GM21576 (cell line): ENCODE measurements around the gene DYNC1I2.
"Not testable (repeated sequence)": the region's sequence is repeated elsewhere in the genome, so short reads cannot be mapped to it uniquely, and the experiment has no call there.

Experiments
- ATAC-seq: cut with Tn5 transposase; IDR thresholded peaks from one replicate; pipeline ENCODE4 v1.9.1; 2021; ENCODE audit warnings: mild to moderate bottlenecking, moderate library complexity; ENCODE audit not compliant: unreplicated experiment

DYNC1I2 gene

GRCh38 chr2:171711351-171711750, 24.1 kb downstream of the DYNC1I2 start:
- ATAC-seq = no peak

GRCh38 chr2:171712051-171712450, 24.8 kb downstream of the DYNC1I2 start:
- ATAC-seq = no peak

GRCh38 chr2:171718720-171719119, 31.5 kb downstream of the DYNC1I2 start:
- ATAC-seq = peak; percentile 66

GRCh38 chr2:171719660-171720059, 32.4 kb downstream of the DYNC1I2 start:
- no peak for ATAC-seq

- no peak for ATAC-seq
Measured at GRCh38 chr2:171723716-171724683, 36.7 kb downstream of the DYNC1I2 start.

GRCh38 chr2:171726847-171727450, 39.7 kb downstream of the DYNC1I2 start:
- ATAC-seq = no peak

- ATAC-seq = no peak
Measured at GRCh38 chr2:171728989-171729951, 42.0 kb downstream of the DYNC1I2 start.

GRCh38 chr2:171729952-171730317, 42.7 kb downstream of the DYNC1I2 start:
- ATAC-seq = no peak

GRCh38 chr2:171735991-171736710, 48.9 kb downstream of the DYNC1I2 start:
- no peak for ATAC-seq

- no peak for ATAC-seq
Measured at GRCh38 chr2:171741189-171741588, 53.9 kb downstream of the DYNC1I2 start.

GRCh38 chr2:171742760-171743159, 55.5 kb downstream of the DYNC1I2 start:
- ATAC-seq = no peak

- no peak for ATAC-seq
Measured at GRCh38 chr2:171745141-171745540, 57.9 kb downstream of the DYNC1I2 start.

- no peak for ATAC-seq
Measured at GRCh38 chr2:171745806-171746205, 58.5 kb downstream of the DYNC1I2 start.

- ATAC-seq = no peak
Measured at GRCh38 chr2:171747371-171747770, 60.1 kb downstream of the DYNC1I2 start.

- no peak for ATAC-seq
Measured at GRCh38 chr2:171754254-171754939, 67.1 kb downstream of the DYNC1I2 start.

GRCh38 chr2:171758762-171759161, 71.5 kb downstream of the DYNC1I2 start:
- not testable (repeated sequence) for ATAC-seq

GRCh38 chr2:171761176-171761575, 73.9 kb downstream of the DYNC1I2 start:
- ATAC-seq = not testable (repeated sequence)

- ATAC-seq = no peak
Measured at GRCh38 chr2:171762879-171763573, 75.8 kb downstream of the DYNC1I2 start.

- no peak for ATAC-seq
Measured at GRCh38 chr2:171763602-171764001, 76.3 kb downstream of the DYNC1I2 start.
